Testis (tissue), 2 donors: ENCODE results near the gene AIFM3.

Experiments
- POLR2A ChIP-seq: fragments of 450-650 bp; IDR thresholded peaks from one replicate; pipeline ENCODE4 v1.6.1; 2017; ENCODE audit warnings: antibody characterized with exemption, mild to moderate bottlenecking, moderate library complexity
- TF ChIP-seq, protein P1 (sequence below), 3 experiments: fragments of 450-650 bp in 2 of 3; fragments of 200-600 bp in 1 of 3; sonication (generic) in 1 of 3; IDR thresholded peaks; one replicate each; pipeline ENCODE4 v1.5.1; 2016 to 2019; ENCODE audit warnings: antibody characterized with exemption in 3 of 3, mild to moderate bottlenecking in 2 of 3, moderate library complexity in 1 of 3

GRCh38 chr22:20964799-20965103 is 2.3 kb upstream of the AIFM3 start:
- TF ChIP-seq, protein P1, sequence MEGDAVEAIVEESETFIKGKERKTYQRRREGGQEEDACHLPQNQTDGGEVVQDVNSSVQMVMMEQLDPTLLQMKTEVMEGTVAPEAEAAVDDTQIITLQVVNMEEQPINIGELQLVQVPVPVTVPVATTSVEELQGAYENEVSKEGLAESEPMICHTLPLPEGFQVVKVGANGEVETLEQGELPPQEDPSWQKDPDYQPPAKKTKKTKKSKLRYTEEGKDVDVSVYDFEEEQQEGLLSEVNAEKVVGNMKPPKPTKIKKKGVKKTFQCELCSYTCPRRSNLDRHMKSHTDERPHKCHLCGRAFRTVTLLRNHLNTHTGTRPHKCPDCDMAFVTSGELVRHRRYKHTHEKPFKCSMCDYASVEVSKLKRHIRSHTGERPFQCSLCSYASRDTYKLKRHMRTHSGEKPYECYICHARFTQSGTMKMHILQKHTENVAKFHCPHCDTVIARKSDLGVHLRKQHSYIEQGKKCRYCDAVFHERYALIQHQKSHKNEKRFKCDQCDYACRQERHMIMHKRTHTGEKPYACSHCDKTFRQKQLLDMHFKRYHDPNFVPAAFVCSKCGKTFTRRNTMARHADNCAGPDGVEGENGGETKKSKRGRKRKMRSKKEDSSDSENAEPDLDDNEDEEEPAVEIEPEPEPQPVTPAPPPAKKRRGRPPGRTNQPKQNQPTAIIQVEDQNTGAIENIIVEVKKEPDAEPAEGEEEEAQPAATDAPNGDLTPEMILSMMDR (IDR thresholded peaks at IDR 0.05): no peak
- TF ChIP-seq POLR2A: no peak
